ENCODE data around the gene HEG1. TPM values are rescaled to one million over a fixed set of nuclear protein-coding genes. Genes with fewer than 3 reads are reported as not detected.

Gene HEG1
- total RNA-seq, 4 donors from 2014 or later: 9.8 to 27.1 (median 17.6) TPM

GRCh38 chr3:124938896-124939295 lies 116.9 kb downstream of the HEG1 start:
- in situ Hi-C loops (cut with MboI; ENCODE audit: low sequenced_read_pairs in 4 of 4): no loop called here
- H3K4me3 ChIP-seq: no peak overlapping the region
- ATAC-seq (no peak), DNase-seq (no peak)
- intact Hi-C loops (cut with DNase I; ENCODE audit: low total_unique reads): no loop called here
- no peaks in the 10 kb centered on the region for H3K4me1 ChIP-seq
- no peaks in the 10 kb centered on the region for H3K27me3 ChIP-seq
- no peak overlapping the region for H3K27ac ChIP-seq
- no peaks in the 10 kb centered on the region for H3K9me3 ChIP-seq
- no peaks in the 10 kb centered on the region for H3K36me3 ChIP-seq
- TF ChIP-seq, protein P1, sequence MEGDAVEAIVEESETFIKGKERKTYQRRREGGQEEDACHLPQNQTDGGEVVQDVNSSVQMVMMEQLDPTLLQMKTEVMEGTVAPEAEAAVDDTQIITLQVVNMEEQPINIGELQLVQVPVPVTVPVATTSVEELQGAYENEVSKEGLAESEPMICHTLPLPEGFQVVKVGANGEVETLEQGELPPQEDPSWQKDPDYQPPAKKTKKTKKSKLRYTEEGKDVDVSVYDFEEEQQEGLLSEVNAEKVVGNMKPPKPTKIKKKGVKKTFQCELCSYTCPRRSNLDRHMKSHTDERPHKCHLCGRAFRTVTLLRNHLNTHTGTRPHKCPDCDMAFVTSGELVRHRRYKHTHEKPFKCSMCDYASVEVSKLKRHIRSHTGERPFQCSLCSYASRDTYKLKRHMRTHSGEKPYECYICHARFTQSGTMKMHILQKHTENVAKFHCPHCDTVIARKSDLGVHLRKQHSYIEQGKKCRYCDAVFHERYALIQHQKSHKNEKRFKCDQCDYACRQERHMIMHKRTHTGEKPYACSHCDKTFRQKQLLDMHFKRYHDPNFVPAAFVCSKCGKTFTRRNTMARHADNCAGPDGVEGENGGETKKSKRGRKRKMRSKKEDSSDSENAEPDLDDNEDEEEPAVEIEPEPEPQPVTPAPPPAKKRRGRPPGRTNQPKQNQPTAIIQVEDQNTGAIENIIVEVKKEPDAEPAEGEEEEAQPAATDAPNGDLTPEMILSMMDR (IDR thresholded peaks at IDR 0.05 in 4 of 5, conservative IDR thresholded peaks at IDR 0.05 in 1 of 5): no peak
- no peak for TF ChIP-seq POLR2A (IDR thresholded peaks at IDR 0.05)

DNA sequence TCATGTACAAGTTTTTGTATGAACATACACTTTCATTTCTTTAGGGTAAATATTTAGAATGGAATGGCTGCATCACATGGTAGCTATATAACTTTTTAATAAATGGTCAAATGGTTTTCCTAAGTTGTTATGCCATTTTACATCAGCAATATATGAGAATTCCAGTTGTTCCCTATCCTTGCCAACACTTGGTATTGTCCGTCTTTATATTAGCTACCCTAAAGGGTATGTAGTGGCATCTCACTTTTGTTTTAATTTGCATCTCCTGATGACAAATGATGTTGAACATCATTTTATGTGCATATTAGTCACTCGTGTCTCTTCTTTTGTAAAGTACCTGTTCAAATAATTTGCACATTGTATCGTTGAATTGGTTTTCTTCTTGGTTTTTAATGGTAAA lies 118.7 kb downstream of the HEG1 start:
- no peak for ATAC-seq
- Histone ChIP-seq H3K36me3 (no peaks in the 10 kb centered on the region), H3K27ac (no peak overlapping the region), H3K4me1 (no peaks in the 10 kb centered on the region), H3K27me3 (no peaks in the 10 kb centered on the region), H3K4me3 (no peak overlapping the region), H3K9me3 (no peaks in the 10 kb centered on the region)
- DNase-seq: no peak
- in situ Hi-C loops (cut with MboI; ENCODE audit: low sequenced_read_pairs in 4 of 4): no loop called here
- intact Hi-C loops (cut with DNase I; ENCODE audit: low total_unique reads): no loop called here
- TF ChIP-seq, protein P1 (IDR thresholded peaks at IDR 0.05 in 4 of 5, conservative IDR thresholded peaks at IDR 0.05 in 1 of 5): no peak
- no peak for TF ChIP-seq POLR2A (IDR thresholded peaks at IDR 0.05)

- no peaks in the 10 kb centered on the region for H3K4me1 ChIP-seq
- intact Hi-C loops (cut with DNase I; ENCODE audit: low total_unique reads): no loop called here
- no peaks in the 10 kb centered on the region for H3K36me3 ChIP-seq
- H3K9me3 ChIP-seq: no peaks in the 10 kb centered on the region
- H3K27me3 ChIP-seq: no peaks in the 10 kb centered on the region
- DNase-seq (no peak), ATAC-seq (no peak)
- no peak for TF ChIP-seq POLR2A (IDR thresholded peaks at IDR 0.05)
- TF ChIP-seq, protein P1 (IDR thresholded peaks at IDR 0.05 in 4 of 5, conservative IDR thresholded peaks at IDR 0.05 in 1 of 5): no peak
- H3K27ac ChIP-seq: no peak overlapping the region
- in situ Hi-C loops (cut with MboI; ENCODE audit: low sequenced_read_pairs in 4 of 4): no loop called here
- H3K4me3 ChIP-seq: no peak overlapping the region
Measured at GRCh38 chr3:124935794-124936542, 119.8 kb downstream of the HEG1 start.

- in situ Hi-C loops (cut with MboI; ENCODE audit: low sequenced_read_pairs in 4 of 4) (no loop called here), intact Hi-C loops (cut with DNase I; ENCODE audit: low total_unique reads) (no loop called here)
- no peak for TF ChIP-seq POLR2A (IDR thresholded peaks at IDR 0.05)
- TF ChIP-seq, protein P1 (IDR thresholded peaks at IDR 0.05 in 4 of 5, conservative IDR thresholded peaks at IDR 0.05 in 1 of 5): no peak
- no peaks in the 10 kb centered on the region for H3K9me3 ChIP-seq
- H3K4me3 ChIP-seq: no peak overlapping the region
- DNase-seq (no peak), ATAC-seq (no peak)
- no peaks in the 10 kb centered on the region for H3K27me3 ChIP-seq
- no peak overlapping the region for H3K27ac ChIP-seq
- no peaks in the 10 kb centered on the region for H3K4me1 ChIP-seq
- H3K36me3 ChIP-seq: no peaks in the 10 kb centered on the region
Measured at GRCh38 chr3:124935264-124935663, 120.5 kb downstream of the HEG1 start.

- ATAC-seq (no peak), DNase-seq (no peak)
- no peak within 1 kb of the TSS for H3K4me3 ChIP-seq
- H3K27ac ChIP-seq: no peak within 1 kb of the TSS
- no peaks in the 10 kb centered on the region for H3K27me3 ChIP-seq
- intact Hi-C loops (cut with DNase I; ENCODE audit: low total_unique reads): no loop called here
- in situ Hi-C loops (cut with MboI; ENCODE audit: low sequenced_read_pairs in 4 of 4): no loop called here
- TF ChIP-seq POLR2A (IDR thresholded peaks at IDR 0.05): no peak
- TF ChIP-seq, protein P1 (IDR thresholded peaks at IDR 0.05 in 4 of 5, conservative IDR thresholded peaks at IDR 0.05 in 1 of 5): no peak
- peaks cover 5 to 7% of the 10 kb centered on the region in 2 donors for H3K4me1 ChIP-seq
- no peaks in the 10 kb centered on the region for H3K36me3 ChIP-seq
- no peaks in the 10 kb centered on the region for H3K9me3 ChIP-seq
Measured at GRCh38 chr3:124934577-124934976, 121.2 kb downstream of the HEG1 start, which contains the start of gene MUC13. MUC13 (minus strand) TSS chr3:124934751; CDS start chr3:124934712, 39 bp downstream.

Measured in gastrocnemius medialis (tissue), 4 donors.